B cell (primary cell): ENCODE data around the gene NRXN2. TPM values are rescaled to one million over a fixed set of nuclear protein-coding genes. Genes with fewer than 3 reads are reported as not detected.

Source experiments
- ATAC-seq: fragments of 200-7000 bp; cut with Tn5 transposase; one replicate; pipeline ENCODE4 v1.10.0; 2021; ENCODE audit warnings: low read depth, mild to moderate bottlenecking, moderate number of reproducible peaks, moderate library complexity
- CTCF ChIA-PET: fragments of 350-600 bp; sonication (Branson Sonifier 250); formaldehyde crosslinking; loops from one replicate; lab custom pipeline; 2021; ENCODE audit warnings: antibody characterized with exemption, inconsistent platforms; lab: Charles Lee
- POLR2A ChIA-PET: fragments of 350-600 bp; sonication (Branson Sonifier 250); formaldehyde crosslinking; loops from one replicate; lab custom pipeline; 2021; ENCODE audit warnings: antibody characterized with exemption; lab: Charles Lee
- DNase-seq: peaks from one replicate; pipeline ENCODE4 v3.0.0; 2013
- H2AFZ ChIP-seq: 2 replicates; pipeline ENCODE4 v1.6.1; 2012; ENCODE audit warnings: mild to moderate bottlenecking, low read depth, low read length; ENCODE audit not compliant: insufficient read depth, poor library complexity, severe bottlenecking
- H3K27ac ChIP-seq, 2 donors: 1 replicate in 1 of 2; 2 replicates in 1 of 2; pipeline ENCODE4 v1.5.1; 2012 to 2013; ENCODE audit warnings: low read length in 2 of 2, mild to moderate bottlenecking in 2 of 2, moderate library complexity in 1 of 2
- H3K27me3 ChIP-seq, 4 experiments: fragments of 200-600 bp in 1 of 4; sonication (generic) in 1 of 4; replicated peaks in 1 of 4; 1 replicate in 2 of 4; 2 replicates in 2 of 4; pipeline versions ENCODE4 v1.6.1 to v1.7.0; 2013 to 2016; ENCODE audit warnings: low read length in 3 of 4, mild to moderate bottlenecking in 2 of 4, mixed read lengths in 1 of 4, moderate library complexity in 1 of 4; ENCODE audit not compliant: insufficient read depth in 4 of 4, control insufficient read depth in 3 of 4; ENCODE audit errors: control extremely low read depth in 1 of 4
- H3K36me3 ChIP-seq, 2 experiments: replicated peaks in 1 of 2; 1 replicate in 1 of 2; 2 replicates in 1 of 2; pipeline versions ENCODE4 v1.6.1 to v1.7.1; 2013; ENCODE audit warnings: low read length in 1 of 2; ENCODE audit not compliant: insufficient read depth in 2 of 2, control insufficient read depth in 1 of 2; ENCODE audit errors: control extremely low read depth in 1 of 2, extremely low read depth in 1 of 2
- H3K4me1 ChIP-seq, 2 donors: fragments of 200-600 bp in 1 of 2; sonication (generic) in 1 of 2; 1 replicate in 1 of 2; 2 replicates in 1 of 2; pipeline versions ENCODE4 v1.5.1 to v1.6.1; 2013 to 2017; ENCODE audit warnings: low read length in 2 of 2; ENCODE audit not compliant: control insufficient read depth in 2 of 2, insufficient read depth in 2 of 2
- H3K4me2 ChIP-seq: replicated peaks from 2 replicates; pipeline ENCODE3; 2012; ENCODE audit warnings: mild to moderate bottlenecking, low read depth, low read length; ENCODE audit not compliant: poor library complexity, severe bottlenecking
- H3K4me3 ChIP-seq, 5 experiments: fragments of 200-600 bp in 1 of 5; sonication (generic) in 1 of 5; 1 replicate in 3 of 5; 2 replicates in 2 of 5; pipeline versions ENCODE4 v1.5.1 to v1.7.0; 2011 to 2016; ENCODE audit warnings: low read length in 4 of 5, mild to moderate bottlenecking in 4 of 5, low read depth in 2 of 5, control low read depth in 1 of 5, moderate library complexity in 1 of 5; ENCODE audit not compliant: insufficient read depth in 1 of 5; ENCODE audit errors: control extremely low read depth in 1 of 5, extremely low read depth in 1 of 5
- H3K79me2 ChIP-seq: fragments of 200-600 bp; sonication (generic); one replicate; pipeline ENCODE4 v1.6.0; 2016; ENCODE audit warnings: low read length; ENCODE audit not compliant: control insufficient read depth, insufficient read depth
- H3K9ac ChIP-seq: fragments of 200-600 bp; sonication (generic); 2 replicates; pipeline ENCODE4 v1.6.1; 2017; ENCODE audit warnings: mild to moderate bottlenecking, low read length, moderate library complexity
- H3K9me3 ChIP-seq, 3 donors: one replicate each; pipeline versions ENCODE4 v1.6.1 to v1.7.1; 2013; ENCODE audit warnings: low read length in 2 of 3; ENCODE audit not compliant: control insufficient read depth in 2 of 3, insufficient read depth in 1 of 3; ENCODE audit errors: control extremely low read depth in 1 of 3
- H4K20me1 ChIP-seq: 2 replicates; pipeline ENCODE4 v1.6.0; 2012; ENCODE audit warnings: mild to moderate bottlenecking, low read length; ENCODE audit not compliant: insufficient read depth, control insufficient read depth, poor library complexity, severe bottlenecking
- H3K27ac Mint-ChIP-seq: one replicate; pipeline ENCODE4 v1.8.0; 2021; ENCODE audit warnings: mixed read lengths
- H3K27me3 Mint-ChIP-seq: one replicate; pipeline ENCODE4 v1.8.0; 2021; ENCODE audit warnings: mixed read lengths
- H3K4me1 Mint-ChIP-seq: one replicate; pipeline ENCODE4 v1.8.0; 2021; ENCODE audit warnings: mixed read lengths
- H3K4me3 Mint-ChIP-seq: one replicate; pipeline ENCODE4 v1.8.0; 2021; ENCODE audit warnings: mixed read lengths
- H3K9me3 Mint-ChIP-seq: one replicate; pipeline ENCODE4 v1.8.0; 2022; ENCODE audit warnings: mixed read lengths; ENCODE audit not compliant: insufficient read depth
- CTCF ChIP-seq: fragments of 200-600 bp; IDR thresholded peaks from one replicate; pipeline ENCODE4 v1.8.0; 2022; ENCODE audit warnings: antibody characterized with exemption, mild to moderate bottlenecking
- EZH2 ChIP-seq: IDR thresholded peaks from 2 replicates; pipeline ENCODE4 v1.6.1; 2012; ENCODE audit warnings: borderline replicate concordance, low read depth, mild to moderate bottlenecking, moderate library complexity, low read length; ENCODE audit not compliant: insufficient read depth, poor library complexity, severe bottlenecking
- WGBS: methylation state at CpG from one replicate; pipeline ENCODE4 v1.1.5; 2013; ENCODE audit warnings: missing lambda C conversion rate; ENCODE audit not compliant: insufficient coverage; 5-methylcytosine and 5-hydroxymethylcytosine counted together
- intact Hi-C: fragments of 100-400 bp; cut with micrococcal nuclease; formaldehyde crosslinking; loops from one replicate; pipeline ENCODE4 v1.10.0; 2022
- polyA plus RNA-seq: library from polyadenylated mRNA; depleted of rRNA; stranded (reverse); fragments of >200 nt; gene quantifications from 2 replicates; pipeline ENCODE4 v1.2.3, GENCODE V29; 2012
- total RNA-seq, 2 donors: library from RNA; stranded (reverse); fragments of 120-200 nt in 1 of 2; gene quantifications; 1 replicate in 1 of 2; 2 replicates in 1 of 2; pipeline versions ENCODE4 v1.2.3 to v1.2.4, GENCODE V29; 2013 to 2022

The NRXN2 gene
- total and polyA plus RNA-seq, 2 donors (not counting 1 experiment from before 2014, with no cell fraction given): 0.01 to 0.52 TPM

- H3K27ac ChIP-seq: peak overlapping the region in 1 of 2 donors; percentile 35
- Mint-ChIP-seq H3K27ac (no peak overlapping the region), H3K4me1 (peaks cover 19% of the 10 kb centered on the region)
Measured at GRCh38 chr11:64624883-64625481, 98.0 kb downstream of the NRXN2 start.

More at GRCh38 chr11:64624883-64625481, 98.0 kb downstream of the NRXN2 start:
- no peak overlapping the region for H3K4me3 ChIP-seq
- no peaks in the 10 kb centered on the region for H3K79me2 ChIP-seq
- peak; percentile 59 for DNase-seq
- TF ChIP-seq EZH2 (no peak), CTCF (no peak)
- 40% methylated on average over 3 of the region's 4 CpGs for WGBS
- H3K36me3 ChIP-seq: no peaks in the 10 kb centered on the region
- no peaks in the 10 kb centered on the region for H3K9me3 ChIP-seq
- intact Hi-C loops: no loop called here
- no peaks in the 10 kb centered on the region for H3K27me3 Mint-ChIP-seq
- H3K27me3 ChIP-seq: no peaks in the 10 kb centered on the region
- peaks cover 19 to 29% of the 10 kb centered on the region in 2 donors for H3K4me1 ChIP-seq
- ATAC-seq: peak; percentile 79
- no peak overlapping the region for H3K4me3 Mint-ChIP-seq
- CTCF ChIA-PET: interaction anchor here (0.5 kb wide), 1 partner anchor 482 kb away, joined by 3 read pairs; no protein-coding TSS in a partner anchor
- H3K9me3 Mint-ChIP-seq: no peaks in the 10 kb centered on the region
- POLR2A ChIA-PET: no interaction called here
- H3K9ac ChIP-seq: no peak overlapping the region
- peak overlapping the region; percentile 47 for H3K4me2 ChIP-seq
- H2AFZ ChIP-seq: no peak overlapping the region
- H4K20me1 ChIP-seq: no peaks in the 10 kb centered on the region
